ENCODE measurements around the gene CFAP210.
"Not testable (repeated sequence)": the region's sequence is repeated elsewhere in the genome, so short reads cannot be mapped to it uniquely, and the experiment has no call there.

The CFAP210 gene

DNA sequence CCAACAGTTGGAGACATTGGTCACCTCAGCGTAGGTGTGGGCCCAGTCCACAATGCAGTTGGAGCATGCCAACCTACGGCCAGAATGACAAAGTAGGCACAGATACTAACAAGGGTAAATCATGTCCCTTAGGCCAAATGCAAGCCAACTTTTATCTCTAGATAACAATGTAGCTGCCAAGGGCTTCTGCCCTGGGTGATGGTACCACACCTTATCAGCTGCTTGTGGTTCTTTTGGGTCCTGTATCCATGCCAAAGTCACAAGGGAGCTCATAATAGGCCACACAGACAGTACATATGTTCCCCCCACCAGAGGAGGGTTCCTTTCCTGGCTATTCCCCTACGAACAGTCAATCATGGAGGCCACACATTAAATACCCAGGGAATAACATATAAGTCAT lies 19.1 kb upstream of the CFAP210 start:
- Histone ChIP-seq H3K4me1 (ENCODE audit: control insufficient read depth, insufficient read depth, low read length, poor library complexity, severe bottlenecking) (no peaks in the 10 kb centered on the region), H3K9me3 (ENCODE audit: control insufficient read depth, low read length) (no peaks in the 10 kb centered on the region), H3K27me3 (replicated peaks; ENCODE audit: control insufficient read depth, insufficient read depth, low read length, poor library complexity, severe bottlenecking) (no peaks in the 10 kb centered on the region), H3K4me3 (ENCODE audit: insufficient read depth, low read depth, low read length, poor library complexity, severe bottlenecking) (no peak overlapping the region), H3K27ac (ENCODE audit: insufficient read depth, low read length, poor library complexity, severe bottlenecking) (no peak overlapping the region), H3K36me3 (ENCODE audit: control insufficient read depth, insufficient read depth, low read length) (no peaks in the 10 kb centered on the region)
- DNase-seq = no peak

DNA sequence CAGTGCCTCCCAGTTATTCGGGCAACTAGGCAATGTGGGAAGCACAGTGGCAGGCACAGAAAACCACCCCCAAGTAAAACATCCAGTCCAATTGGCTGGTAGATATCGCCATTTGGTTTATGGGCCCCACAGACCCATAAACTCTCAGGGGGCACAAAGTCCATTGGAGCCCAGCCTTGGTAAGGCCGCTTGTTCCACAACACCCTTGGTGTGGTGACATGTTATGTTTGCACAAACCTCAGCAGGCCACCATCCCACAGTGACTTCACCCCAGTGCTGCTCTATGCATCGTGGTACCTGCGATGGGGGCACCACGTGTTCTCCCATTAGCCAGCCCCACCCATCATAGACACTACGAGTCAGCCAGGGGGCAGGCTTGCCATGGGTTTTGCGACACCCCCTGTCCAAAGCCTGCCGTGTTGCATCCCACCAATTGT lies 18.6 kb upstream of the CFAP210 start:
- no peaks in the 10 kb centered on the region for H3K4me1 ChIP-seq (ENCODE audit: control insufficient read depth, insufficient read depth, low read length, poor library complexity, severe bottlenecking)
- H3K36me3 ChIP-seq (ENCODE audit: control insufficient read depth, insufficient read depth, low read length) = no peaks in the 10 kb centered on the region
- DNase-seq = no peak
- no peak overlapping the region for H3K27ac ChIP-seq (ENCODE audit: insufficient read depth, low read length, poor library complexity, severe bottlenecking)
- no peak overlapping the region for H3K4me3 ChIP-seq (ENCODE audit: insufficient read depth, low read depth, low read length, poor library complexity, severe bottlenecking)
- no peaks in the 10 kb centered on the region for H3K9me3 ChIP-seq (ENCODE audit: control insufficient read depth, low read length)
- H3K27me3 ChIP-seq (replicated peaks; ENCODE audit: control insufficient read depth, insufficient read depth, low read length, poor library complexity, severe bottlenecking) = no peaks in the 10 kb centered on the region

DNA sequence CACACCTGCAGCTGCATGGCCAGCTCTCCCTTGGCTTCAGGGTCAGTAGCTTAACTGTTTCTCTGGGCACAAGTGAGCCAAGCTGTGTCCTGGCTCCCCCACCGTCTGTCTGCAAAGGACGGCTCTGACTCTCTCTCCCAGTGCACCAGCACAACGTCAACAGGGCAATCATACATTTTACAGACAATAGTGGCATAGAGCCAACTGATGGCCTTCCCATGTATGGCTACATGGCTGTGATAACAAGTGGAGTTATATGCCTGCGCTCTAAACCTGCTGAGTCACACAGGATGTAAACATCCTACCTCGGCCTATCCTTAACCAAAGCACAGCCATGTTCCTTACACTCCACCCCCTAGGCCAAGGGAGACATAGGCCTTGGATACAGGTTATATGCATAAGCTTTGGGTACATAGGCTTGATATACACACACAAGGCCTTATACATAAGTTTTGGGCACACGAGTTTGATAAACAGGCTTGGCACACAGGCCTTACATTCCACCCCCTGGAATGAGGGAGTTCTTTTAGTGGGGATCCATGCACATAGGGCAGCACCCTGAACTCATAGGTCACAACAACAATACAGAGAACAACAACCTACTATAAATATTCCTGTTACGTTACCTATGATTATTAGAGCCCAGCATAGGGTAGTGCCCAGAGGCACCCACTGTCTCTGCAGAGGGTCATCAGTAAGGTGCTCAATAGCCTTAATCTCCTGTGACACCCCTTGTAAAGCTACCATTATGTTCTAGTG lies 17.7 kb upstream of the CFAP210 start:
- no peaks in the 10 kb centered on the region for H3K27me3 ChIP-seq (replicated peaks; ENCODE audit: control insufficient read depth, insufficient read depth, low read length, poor library complexity, severe bottlenecking)
- H3K36me3 ChIP-seq (ENCODE audit: control insufficient read depth, insufficient read depth, low read length) = no peaks in the 10 kb centered on the region
- H3K9me3 ChIP-seq (ENCODE audit: control insufficient read depth, low read length) = no peaks in the 10 kb centered on the region
- no peak for DNase-seq
- no peaks in the 10 kb centered on the region for H3K4me1 ChIP-seq (ENCODE audit: control insufficient read depth, insufficient read depth, low read length, poor library complexity, severe bottlenecking)
- no peak overlapping the region for H3K4me3 ChIP-seq (ENCODE audit: insufficient read depth, low read depth, low read length, poor library complexity, severe bottlenecking)
- H3K27ac ChIP-seq (ENCODE audit: insufficient read depth, low read length, poor library complexity, severe bottlenecking) = no peak overlapping the region

DNA sequence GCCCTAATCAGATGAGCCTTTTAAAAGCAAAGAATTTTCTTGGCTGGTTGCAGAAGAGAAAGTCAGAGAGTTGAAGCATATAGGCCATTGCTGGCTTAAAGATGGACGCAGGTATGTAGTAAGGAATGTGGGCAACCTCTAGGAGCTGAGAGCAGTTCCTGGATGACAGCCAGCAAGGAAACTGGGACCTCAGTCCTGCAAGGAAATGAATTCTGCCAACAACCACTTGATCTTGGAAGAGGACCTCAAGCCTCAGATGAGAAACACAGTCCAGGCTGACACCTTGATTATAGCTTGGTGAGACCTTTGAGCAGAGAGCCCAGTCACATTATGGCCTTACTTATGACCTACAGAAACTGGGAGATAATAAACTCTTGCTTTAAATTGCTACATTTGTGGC lies 15.8 kb upstream of the CFAP210 start:
- Histone ChIP-seq H3K4me1 (ENCODE audit: control insufficient read depth, insufficient read depth, low read length, poor library complexity, severe bottlenecking) (no peaks in the 10 kb centered on the region), H3K27ac (ENCODE audit: insufficient read depth, low read length, poor library complexity, severe bottlenecking) (no peak overlapping the region), H3K4me3 (ENCODE audit: insufficient read depth, low read depth, low read length, poor library complexity, severe bottlenecking) (no peak overlapping the region), H3K27me3 (replicated peaks; ENCODE audit: control insufficient read depth, insufficient read depth, low read length, poor library complexity, severe bottlenecking) (no peaks in the 10 kb centered on the region), H3K36me3 (ENCODE audit: control insufficient read depth, insufficient read depth, low read length) (no peaks in the 10 kb centered on the region), H3K9me3 (ENCODE audit: control insufficient read depth, low read length) (no peaks in the 10 kb centered on the region)
- DNase-seq = no peak

DNA sequence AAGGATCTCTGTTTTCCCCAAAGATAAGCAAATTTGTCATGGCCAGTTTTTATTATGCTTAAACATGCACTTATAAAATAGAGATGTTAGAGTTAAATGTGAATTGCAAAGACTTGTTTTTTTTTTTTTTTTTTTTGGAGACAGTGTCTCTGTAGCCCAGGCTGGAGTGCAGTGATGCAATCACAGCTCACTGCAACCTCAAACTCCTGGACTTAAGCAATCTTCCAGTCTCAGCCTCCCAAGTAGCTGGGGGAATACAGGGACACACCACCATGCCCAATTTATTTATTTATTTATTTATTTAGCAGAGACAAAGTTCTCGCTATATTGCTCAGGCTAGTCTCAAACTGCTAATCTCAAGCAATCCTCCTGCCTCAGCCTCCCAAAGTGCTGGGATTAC lies 15.1 kb upstream of the CFAP210 start:
- DNase-seq = no peak
- Histone ChIP-seq H3K9me3 (ENCODE audit: control insufficient read depth, low read length) (no peaks in the 10 kb centered on the region), H3K27me3 (replicated peaks; ENCODE audit: control insufficient read depth, insufficient read depth, low read length, poor library complexity, severe bottlenecking) (no peaks in the 10 kb centered on the region), H3K4me3 (ENCODE audit: insufficient read depth, low read depth, low read length, poor library complexity, severe bottlenecking) (no peak overlapping the region), H3K36me3 (ENCODE audit: control insufficient read depth, insufficient read depth, low read length) (no peaks in the 10 kb centered on the region), H3K4me1 (ENCODE audit: control insufficient read depth, insufficient read depth, low read length, poor library complexity, severe bottlenecking) (no peaks in the 10 kb centered on the region), H3K27ac (ENCODE audit: insufficient read depth, low read length, poor library complexity, severe bottlenecking) (no peak overlapping the region)

DNA sequence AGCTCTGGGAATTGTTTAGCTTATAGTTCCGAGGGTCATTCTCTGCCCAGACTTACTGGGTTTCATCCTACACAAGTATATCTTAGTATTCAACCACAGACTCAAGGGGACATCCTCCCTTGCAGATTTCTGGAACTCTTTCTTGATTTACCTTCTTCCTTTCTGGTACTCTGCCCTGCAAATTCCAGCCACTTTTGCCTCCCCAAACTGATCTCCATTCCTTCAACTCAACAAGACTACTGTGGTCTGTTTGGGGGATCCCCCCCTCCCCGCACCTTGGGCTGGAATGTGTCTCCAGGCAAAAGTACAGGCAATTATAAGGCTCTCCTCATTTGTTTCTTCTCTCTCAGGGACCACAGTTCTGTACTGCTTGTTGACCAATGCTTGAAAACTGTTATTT lies 13.4 kb upstream of the CFAP210 start:
- no peaks in the 10 kb centered on the region for H3K27me3 ChIP-seq (replicated peaks; ENCODE audit: control insufficient read depth, insufficient read depth, low read length, poor library complexity, severe bottlenecking)
- no peaks in the 10 kb centered on the region for H3K9me3 ChIP-seq (ENCODE audit: control insufficient read depth, low read length)
- no peak for DNase-seq
- H3K27ac ChIP-seq (ENCODE audit: insufficient read depth, low read length, poor library complexity, severe bottlenecking) = no peak overlapping the region
- H3K4me3 ChIP-seq (ENCODE audit: insufficient read depth, low read depth, low read length, poor library complexity, severe bottlenecking) = no peak overlapping the region
- no peaks in the 10 kb centered on the region for H3K4me1 ChIP-seq (ENCODE audit: control insufficient read depth, insufficient read depth, low read length, poor library complexity, severe bottlenecking)
- H3K36me3 ChIP-seq (ENCODE audit: control insufficient read depth, insufficient read depth, low read length) = no peaks in the 10 kb centered on the region

DNA sequence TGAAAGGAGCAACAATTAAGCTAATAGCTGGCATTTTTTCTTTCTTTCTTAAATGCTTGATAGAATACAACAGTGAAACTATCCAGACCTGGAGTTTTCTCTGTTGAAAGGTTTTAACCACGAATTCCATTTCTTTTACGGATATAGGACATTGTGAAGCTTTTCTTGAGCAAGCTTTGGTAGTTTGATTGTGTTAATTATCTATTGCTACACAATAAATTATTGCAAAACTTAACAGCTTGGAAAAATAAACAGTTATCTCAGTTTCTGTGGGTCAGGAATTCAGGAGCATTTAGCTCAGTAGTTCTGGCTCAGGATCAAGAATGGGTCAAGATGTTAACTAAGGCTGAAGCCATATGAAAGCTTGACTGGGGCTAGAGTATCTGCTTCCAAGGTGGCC lies 11.7 kb upstream of the CFAP210 start:
- H3K27me3 ChIP-seq (replicated peaks; ENCODE audit: control insufficient read depth, insufficient read depth, low read length, poor library complexity, severe bottlenecking) = no peaks in the 10 kb centered on the region
- H3K36me3 ChIP-seq (ENCODE audit: control insufficient read depth, insufficient read depth, low read length) = no peaks in the 10 kb centered on the region
- no peak for DNase-seq
- no peaks in the 10 kb centered on the region for H3K9me3 ChIP-seq (ENCODE audit: control insufficient read depth, low read length)
- no peak overlapping the region for H3K4me3 ChIP-seq (ENCODE audit: insufficient read depth, low read depth, low read length, poor library complexity, severe bottlenecking)
- no peak overlapping the region for H3K27ac ChIP-seq (ENCODE audit: insufficient read depth, low read length, poor library complexity, severe bottlenecking)
- no peaks in the 10 kb centered on the region for H3K4me1 ChIP-seq (ENCODE audit: control insufficient read depth, insufficient read depth, low read length, poor library complexity, severe bottlenecking)

DNA sequence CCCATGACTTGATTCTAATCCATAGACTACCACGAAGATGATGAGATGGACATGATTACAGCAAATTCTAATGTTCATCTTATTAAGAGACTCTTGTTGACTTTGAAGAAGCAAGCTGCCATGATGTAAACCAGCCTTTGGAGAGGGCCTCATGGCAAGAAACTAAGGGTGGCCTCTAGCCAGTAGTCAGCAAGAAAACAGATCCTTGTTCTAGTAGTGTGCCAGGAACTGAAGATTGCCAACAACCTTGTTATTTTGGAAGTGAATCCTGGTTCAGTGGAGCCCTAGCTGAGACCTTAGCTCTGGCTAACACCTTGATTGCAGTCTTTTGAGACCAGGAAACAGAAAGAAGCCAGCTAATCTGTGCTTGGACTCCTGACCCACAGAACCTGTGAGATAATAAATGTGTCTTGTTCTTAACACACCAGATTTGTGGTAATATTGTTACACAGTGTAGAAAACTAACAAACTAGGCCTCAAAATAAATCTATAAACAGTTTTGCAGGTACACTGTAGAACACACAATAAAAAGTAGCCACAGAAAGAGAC lies 10.0 kb upstream of the CFAP210 start:
- Histone ChIP-seq H3K27ac (ENCODE audit: insufficient read depth, low read length, poor library complexity, severe bottlenecking) (no peak overlapping the region), H3K36me3 (ENCODE audit: control insufficient read depth, insufficient read depth, low read length) (no peaks in the 10 kb centered on the region), H3K4me3 (ENCODE audit: insufficient read depth, low read depth, low read length, poor library complexity, severe bottlenecking) (no peak overlapping the region), H3K4me1 (ENCODE audit: control insufficient read depth, insufficient read depth, low read length, poor library complexity, severe bottlenecking) (no peaks in the 10 kb centered on the region), H3K27me3 (replicated peaks; ENCODE audit: control insufficient read depth, insufficient read depth, low read length, poor library complexity, severe bottlenecking) (no peaks in the 10 kb centered on the region), H3K9me3 (ENCODE audit: control insufficient read depth, low read length) (no peaks in the 10 kb centered on the region)
- DNase-seq = no peak

DNA sequence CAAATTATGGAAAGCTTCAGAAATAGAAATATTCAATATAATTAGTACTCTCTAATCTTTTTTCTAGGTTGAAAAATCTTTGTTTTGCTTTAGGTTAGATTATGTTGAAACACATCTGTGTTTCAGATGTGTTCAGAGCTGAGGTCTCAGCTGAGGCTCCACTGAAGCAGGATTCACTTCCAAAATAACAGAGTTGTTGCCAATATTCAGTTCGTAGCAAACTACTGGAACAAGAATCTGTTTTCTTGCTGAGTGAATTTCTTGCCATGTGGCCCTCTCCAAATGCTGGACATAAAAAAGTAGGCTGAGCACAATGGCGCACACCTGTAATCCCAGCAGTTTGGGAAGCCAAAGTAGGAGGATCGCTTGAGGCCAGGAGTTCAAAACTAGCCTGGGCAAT lies 8.8 kb upstream of the CFAP210 start:
- H3K4me1 ChIP-seq (ENCODE audit: control insufficient read depth, insufficient read depth, low read length, poor library complexity, severe bottlenecking) = no peaks in the 10 kb centered on the region
- DNase-seq = no peak
- H3K27ac ChIP-seq (ENCODE audit: insufficient read depth, low read length, poor library complexity, severe bottlenecking) = no peak overlapping the region
- no peaks in the 10 kb centered on the region for H3K9me3 ChIP-seq (ENCODE audit: control insufficient read depth, low read length)
- H3K36me3 ChIP-seq (ENCODE audit: control insufficient read depth, insufficient read depth, low read length) = no peaks in the 10 kb centered on the region
- H3K4me3 ChIP-seq (ENCODE audit: insufficient read depth, low read depth, low read length, poor library complexity, severe bottlenecking) = no peak overlapping the region
- H3K27me3 ChIP-seq (replicated peaks; ENCODE audit: control insufficient read depth, insufficient read depth, low read length, poor library complexity, severe bottlenecking) = no peaks in the 10 kb centered on the region

DNA sequence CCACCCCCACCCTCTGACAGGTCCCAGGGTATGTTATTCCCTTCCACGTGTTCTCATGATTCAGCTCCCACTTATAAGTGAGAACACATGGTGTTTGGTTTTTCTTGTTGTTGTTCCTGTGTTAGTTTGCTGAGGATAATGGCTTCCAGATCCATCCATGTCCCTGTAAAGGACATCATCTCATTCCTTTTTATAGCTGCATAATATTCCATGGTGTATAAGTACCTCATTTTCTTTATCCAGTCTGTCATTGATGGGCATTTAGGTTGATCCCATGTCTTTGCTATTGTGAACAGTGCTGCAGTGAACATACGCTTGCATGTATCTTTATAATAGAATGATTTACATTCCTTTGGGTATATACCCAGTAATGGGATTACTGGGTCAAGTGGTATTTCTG lies 5.0 kb upstream of the CFAP210 start:
- not testable (repeated sequence) for DNase-seq

More for the DNA sequence above, 5.0 kb upstream of the CFAP210 start:
- H3K9me3 ChIP-seq (ENCODE audit: control insufficient read depth, low read length); H3K4me3 ChIP-seq (ENCODE audit: insufficient read depth, low read depth, low read length, poor library complexity, severe bottlenecking); H3K27ac ChIP-seq (ENCODE audit: insufficient read depth, low read length, poor library complexity, severe bottlenecking); H3K4me1 ChIP-seq (ENCODE audit: control insufficient read depth, insufficient read depth, low read length, poor library complexity, severe bottlenecking); H3K36me3 ChIP-seq (ENCODE audit: control insufficient read depth, insufficient read depth, low read length); H3K27me3 ChIP-seq (replicated peaks; ENCODE audit: control insufficient read depth, insufficient read depth, low read length, poor library complexity, severe bottlenecking): not testable (repeated sequence)
